Upper lobe of left lung (tissue), 6 donors: ENCODE data around the gene SFMBT2. TPM values are rescaled to one million over a fixed set of nuclear protein-coding genes. Genes with fewer than 3 reads are reported as not detected.

Experiments used
- ATAC-seq, 2 donors: fragments of 200-7000 bp; cut with Tn5 transposase; one replicate each; pipeline ENCODE4 v1.9.1; 2022; ENCODE audit warnings: mild to moderate bottlenecking in 2 of 2, moderate library complexity in 2 of 2; ENCODE audit not compliant: low FRiP score in 2 of 2
- DNase-seq, 2 donors: peaks; one replicate each; pipeline ENCODE4 v3.0.0-alpha.2; 2019 to 2020
- H3K27ac ChIP-seq, 4 donors: fragments of 200-600 bp; sonication (generic); one replicate each; pipeline ENCODE4 v1.5.1; 2016 to 2019
- H3K27me3 ChIP-seq, 4 donors: fragments of 200-600 bp; sonication (generic); one replicate each; pipeline ENCODE4 v1.5.1; 2017 to 2019
- H3K36me3 ChIP-seq, 4 donors: fragments of 200-600 bp; sonication (generic); one replicate each; pipeline ENCODE4 v1.5.1; 2016 to 2019
- H3K4me1 ChIP-seq, 4 donors: fragments of 200-600 bp; sonication (generic); one replicate each; pipeline ENCODE4 v1.5.1; 2018 to 2019
- H3K4me3 ChIP-seq, 4 donors: fragments of 200-600 bp; sonication (generic); one replicate each; pipeline ENCODE4 v1.5.1; 2017 to 2019; ENCODE audit warnings: mild to moderate bottlenecking in 2 of 4, moderate library complexity in 1 of 4
- H3K9me3 ChIP-seq, 4 donors: fragments of 200-600 bp; sonication (generic); one replicate each; pipeline ENCODE4 v1.5.1; 2018 to 2019
- CTCF ChIP-seq, 6 experiments: fragments of 450-650 bp in 4 of 6; fragments of 200-600 bp in 2 of 6; sonication (generic) in 2 of 6; IDR thresholded peaks; one replicate each; pipeline ENCODE4 v1.5.1; 2016 to 2019; ENCODE audit warnings: antibody characterized with exemption in 6 of 6
- EP300 ChIP-seq, 4 donors: sonication (generic); formaldehyde crosslinking; IDR thresholded peaks; one replicate each; pipeline ENCODE4 v1.5.1; 2017; ENCODE audit warnings: antibody characterized with exemption in 4 of 4, control low read depth in 2 of 4
- POLR2A ChIP-seq, 4 donors: fragments of 450-650 bp; IDR thresholded peaks; one replicate each; pipeline ENCODE4 v1.5.1; 2016 to 2017; ENCODE audit warnings: antibody characterized with exemption in 4 of 4, mild to moderate bottlenecking in 2 of 4
- POLR2AphosphoS5 ChIP-seq, 2 donors: sonication (generic); formaldehyde crosslinking; IDR thresholded peaks; one replicate each; pipeline ENCODE4 v1.5.1; 2017; ENCODE audit warnings: antibody characterized with exemption in 2 of 2
- WGBS, 2 donors: methylation state at CpG; one replicate each; pipeline ENCODE4 v1.1.5; 2017 to 2018; 5-methylcytosine and 5-hydroxymethylcytosine counted together
- total RNA-seq, 6 donors: library from RNA; depleted of rRNA in 4 of 6; stranded (reverse); fragments of >200 nt in 4 of 6; gene quantifications; one replicate each; pipeline versions ENCODE4 v1.1.0 to v1.2.1, GENCODE V29; 2016 to 2021
- donor health status: DM: no; HTN: no; CAD: no; lungs with moderate emphysema.
- donor health status: DM: no; HTN: yes; CAD: no; lungs with severe emphysema.

SFMBT2 gene
- total RNA-seq, 6 donors from 2014 or later: 6.2 to 14.6 (median 10.2) TPM

- ATAC-seq (no peak), DNase-seq (no peak)
- 82 to 87% methylated on average over 5 of the region's 5 CpGs for WGBS, 2 donors
- peaks cover 0 to 3% (median 0%) of the 10 kb centered on the region in 4 donors for H3K36me3 ChIP-seq
- H3K27ac ChIP-seq: no peak overlapping the region
- no peaks in the 10 kb centered on the region for H3K9me3 ChIP-seq
- TF ChIP-seq POLR2AphosphoS5 (IDR thresholded peaks at IDR 0.05) (no peak), CTCF (IDR thresholded peaks at IDR 0.05) (no peak), POLR2A (IDR thresholded peaks at IDR 0.05) (no peak), EP300 (IDR thresholded peaks at IDR 0.05) (no peak)
- no peak overlapping the region for H3K4me3 ChIP-seq
- no peaks in the 10 kb centered on the region for H3K27me3 ChIP-seq
- peaks cover 0 to 9% (median 0%) of the 10 kb centered on the region in 4 donors for H3K4me1 ChIP-seq
Measured at GRCh38 chr10:7250236-7250635, 160.6 kb downstream of the SFMBT2 start.

GRCh38 chr10:7248585-7249164 lies 162.2 kb downstream of the SFMBT2 start:
- Histone ChIP-seq H3K4me1 (peaks cover 0 to 15% (median 0%) of the 10 kb centered on the region in 4 donors), H3K9me3 (no peaks in the 10 kb centered on the region), H3K27ac (no peak overlapping the region), H3K36me3 (peaks cover 0 to 3% (median 0%) of the 10 kb centered on the region in 4 donors), H3K27me3 (no peaks in the 10 kb centered on the region), H3K4me3 (no peak overlapping the region)
- TF ChIP-seq CTCF (IDR thresholded peaks at IDR 0.05): no peak
- no peak for TF ChIP-seq EP300 (IDR thresholded peaks at IDR 0.05)
- TF ChIP-seq POLR2A (IDR thresholded peaks at IDR 0.05): no peak
- no peak for TF ChIP-seq POLR2AphosphoS5 (IDR thresholded peaks at IDR 0.05)
- DNase-seq (no peak), ATAC-seq (no peak)
- WGBS, 2 donors: 94% methylated on average over 9 to 11 of the region's 11 CpGs

GRCh38 chr10:7248148-7248547 lies 162.7 kb downstream of the SFMBT2 start:
- no peak for ATAC-seq
- WGBS, 2 donors: 88 to 89% methylated on average over 8 of the region's 8 CpGs

GRCh38 chr10:7245505-7245904 lies 165.3 kb downstream of the SFMBT2 start:
- 89 to 91% methylated on average over 4 of the region's 4 CpGs for WGBS, 2 donors
- no peaks in the 10 kb centered on the region for H3K27me3 ChIP-seq
- TF ChIP-seq CTCF (IDR thresholded peaks at IDR 0.05) (no peak), EP300 (IDR thresholded peaks at IDR 0.05) (no peak), POLR2A (IDR thresholded peaks at IDR 0.05) (no peak), POLR2AphosphoS5 (IDR thresholded peaks at IDR 0.05) (no peak)

More at GRCh38 chr10:7248148-7248547, 162.7 kb downstream of the SFMBT2 start:
- Histone ChIP-seq H3K9me3 (no peaks in the 10 kb centered on the region), H3K27ac (no peak overlapping the region), H3K4me3 (no peak overlapping the region), H3K36me3 (peaks cover 0 to 3% (median 0%) of the 10 kb centered on the region in 4 donors), H3K27me3 (no peaks in the 10 kb centered on the region), H3K4me1 (peaks cover 0 to 17% (median 0%) of the 10 kb centered on the region in 4 donors)
- TF ChIP-seq CTCF (IDR thresholded peaks at IDR 0.05) (no peak), EP300 (IDR thresholded peaks at IDR 0.05) (no peak)
- DNase-seq: no peak

GRCh38 chr10:7243873-7244272 lies 167.0 kb downstream of the SFMBT2 start:
- Histone ChIP-seq H3K4me1 (peaks cover 0 to 8% (median 0%) of the 10 kb centered on the region in 4 donors), H3K4me3 (no peak overlapping the region), H3K36me3 (peaks cover 0 to 3% (median 0%) of the 10 kb centered on the region in 4 donors), H3K27ac (no peak overlapping the region), H3K9me3 (no peaks in the 10 kb centered on the region), H3K27me3 (no peaks in the 10 kb centered on the region)
- 18 to 41% methylated on average over 3 of the region's 3 CpGs for WGBS, 2 donors
- DNase-seq (no peak), ATAC-seq (no peak)
- no peak for TF ChIP-seq EP300 (IDR thresholded peaks at IDR 0.05)
- TF ChIP-seq CTCF (IDR thresholded peaks at IDR 0.05): no peak
- no peak for TF ChIP-seq POLR2AphosphoS5 (IDR thresholded peaks at IDR 0.05)
- no peak for TF ChIP-seq POLR2A (IDR thresholded peaks at IDR 0.05)

More at GRCh38 chr10:7245505-7245904, 165.3 kb downstream of the SFMBT2 start:
- no peak overlapping the region for H3K27ac ChIP-seq
- H3K4me3 ChIP-seq: no peak overlapping the region
- H3K36me3 ChIP-seq: peaks cover 0 to 3% (median 0%) of the 10 kb centered on the region in 4 donors
- DNase-seq: no peak
- H3K9me3 ChIP-seq: no peaks in the 10 kb centered on the region
- ATAC-seq: no peak
- peaks cover 0 to 8% (median 0%) of the 10 kb centered on the region in 4 donors for H3K4me1 ChIP-seq
